WTC11 (cell line): ENCODE data around the gene AGPS. TPM values are rescaled to one million over a fixed set of nuclear protein-coding genes. Genes with fewer than 3 reads are reported as not detected.

Source experiments
- ATAC-seq: fragments of 200-7000 bp; cut with Tn5 transposase; 2 replicates; pipeline ENCODE4 v1.10.0; 2021; ENCODE audit warnings: mild to moderate bottlenecking, moderate library complexity
- CTCF ChIA-PET: fragments of 300-600 bp; sonication (Branson Sonifier 250); formaldehyde crosslinking; loops from one replicate; lab custom pipeline; 2021; ENCODE audit warnings: antibody characterized with exemption; lab: Charles Lee
- POLR2A ChIA-PET: fragments of 350-600 bp; sonication (Branson Sonifier 250); formaldehyde crosslinking; loops from one replicate; lab custom pipeline; 2021; ENCODE audit warnings: antibody characterized with exemption; lab: Charles Lee
- DNase-seq: peaks from one replicate; pipeline ENCODE4 v3.0.0; 2021; ENCODE audit warnings: low spot score
- H3K27ac Mint-ChIP-seq: 2 replicates; pipeline ENCODE4 v1.8.0; 2021; ENCODE audit warnings: mixed read lengths
- H3K27me3 Mint-ChIP-seq: 2 replicates; pipeline ENCODE4 v1.8.0; 2021; ENCODE audit warnings: low read depth, mild to moderate bottlenecking, moderate library complexity, mixed read lengths
- H3K36me3 Mint-ChIP-seq: 2 replicates; pipeline ENCODE4 v1.8.0; 2021; ENCODE audit warnings: mixed read lengths
- H3K4me1 Mint-ChIP-seq: 2 replicates; pipeline ENCODE4 v1.8.0; 2022; ENCODE audit warnings: mixed read lengths
- H3K4me3 Mint-ChIP-seq: 2 replicates; pipeline ENCODE4 v1.8.0; 2021; ENCODE audit warnings: mild to moderate bottlenecking, moderate library complexity, mixed read lengths
- H3K9me3 Mint-ChIP-seq: 2 replicates; pipeline ENCODE4 v1.8.0; 2021; ENCODE audit warnings: mixed read lengths
- ATF1 ChIP-seq: sonication (generic); formaldehyde crosslinking; IDR thresholded peaks from 2 replicates; pipeline ENCODE4 v1.8.1; 2023; ENCODE audit warnings: mild to moderate bottlenecking, moderate library complexity, missing genetic modification reagents
- ESRRA ChIP-seq: sonication (generic); formaldehyde crosslinking; IDR thresholded peaks from 2 replicates; pipeline ENCODE4 v1.8.1; 2022; ENCODE audit warnings: mild to moderate bottlenecking, missing genetic modification reagents, borderline replicate concordance
- FOXP1 ChIP-seq: sonication (generic); formaldehyde crosslinking; IDR thresholded peaks from 2 replicates; pipeline ENCODE4 v1.8.0; 2022; ENCODE audit warnings: missing genetic modification reagents, mild to moderate bottlenecking, moderate library complexity, borderline replicate concordance
- FOXP4 ChIP-seq: sonication (generic); formaldehyde crosslinking; IDR thresholded peaks from 2 replicates; pipeline ENCODE4 v1.8.0; 2022; ENCODE audit warnings: mild to moderate bottlenecking, missing genetic modification reagents
- GTF2I ChIP-seq: fragments of 250-450 bp; sonication (Bioruptor Pico); conservative IDR thresholded peaks from 2 replicates; pipeline ENCODE4 v1.4.0; 2021; ENCODE audit warnings: mild to moderate bottlenecking
- PRRX2 ChIP-seq: fragments of 250-450 bp; sonication (Bioruptor Pico); IDR thresholded peaks from 2 replicates; pipeline ENCODE4 v1.8.0; 2021; ENCODE audit warnings: mild to moderate bottlenecking
- TEAD1 ChIP-seq: sonication (generic); formaldehyde crosslinking; IDR thresholded peaks from 2 replicates; pipeline ENCODE4 v1.8.0; 2022; ENCODE audit warnings: mild to moderate bottlenecking, missing genetic modification reagents
- USF2 ChIP-seq: sonication (generic); formaldehyde crosslinking; IDR thresholded peaks from 2 replicates; pipeline ENCODE4 v1.8.1; 2023; ENCODE audit warnings: mild to moderate bottlenecking, missing genetic modification reagents, moderate library complexity
- ZNF121 ChIP-seq: sonication (generic); formaldehyde crosslinking; IDR thresholded peaks from 2 replicates; pipeline ENCODE4 v1.8.0; 2023; ENCODE audit warnings: missing genetic modification reagents
- ZNF219 ChIP-seq: sonication (generic); formaldehyde crosslinking; IDR thresholded peaks from 2 replicates; pipeline ENCODE4 v1.8.0; 2023; ENCODE audit warnings: missing genetic modification reagents, mild to moderate bottlenecking, borderline replicate concordance
- ZSCAN18 ChIP-seq: fragments of 250-450 bp; sonication (Bioruptor Pico); IDR thresholded peaks from 2 replicates; pipeline ENCODE4 v2.1.2; 2022; ENCODE audit warnings: mild to moderate bottlenecking, moderate library complexity
- total RNA-seq: library from RNA; stranded (reverse); gene quantifications from 3 replicates; pipeline ENCODE4 v1.2.3, GENCODE V29; 2021
- TF ChIP-seq, protein P1 (sequence below): fragments of 250-450 bp; sonication (Bioruptor Pico); IDR thresholded peaks from 2 replicates; pipeline ENCODE4 v1.9.0; 2021; ENCODE audit warnings: mild to moderate bottlenecking, borderline replicate concordance
- TF ChIP-seq, protein P2 (sequence below): sonication (generic); formaldehyde crosslinking; IDR thresholded peaks from 2 replicates; pipeline ENCODE4 v1.8.0; 2022; ENCODE audit warnings: mild to moderate bottlenecking, missing genetic modification reagents
- TF ChIP-seq, protein P3 (sequence below): sonication (generic); formaldehyde crosslinking; IDR thresholded peaks from 2 replicates; pipeline ENCODE4 v1.8.0; 2023; ENCODE audit warnings: missing genetic modification reagents, mild to moderate bottlenecking, borderline replicate concordance
- TF ChIP-seq, protein P4 (sequence below): fragments of 250-450 bp; sonication (Bioruptor Pico); IDR thresholded peaks from 2 replicates; pipeline ENCODE4 v1.9.0; 2021; ENCODE audit warnings: mild to moderate bottlenecking

Gene AGPS
- total RNA-seq, 1 experiment from 2014 or later = 60.8 TPM

DNA sequence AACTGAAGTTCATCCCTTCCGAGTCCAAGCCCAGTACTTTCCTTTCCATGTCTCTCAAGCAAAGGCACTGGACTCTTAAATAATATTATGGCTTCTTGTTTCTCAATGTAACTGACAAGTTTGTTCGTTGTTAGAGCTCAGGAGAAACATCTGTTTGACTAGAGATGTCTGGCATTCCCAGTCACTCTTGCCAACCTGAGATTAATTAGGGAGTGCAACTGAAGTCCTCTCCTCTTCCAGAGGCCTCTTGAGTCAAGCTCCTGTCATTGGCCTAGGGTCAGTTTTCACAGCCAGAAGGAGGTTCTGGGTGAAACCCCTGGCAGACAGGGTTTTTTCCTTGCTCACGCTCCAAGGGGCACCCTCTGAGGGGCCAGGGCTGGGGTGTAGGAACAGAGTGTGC lies 196.1 kb downstream of the AGPS start:
- Mint-ChIP-seq H3K27me3 (peaks cover 3% of the 10 kb centered on the region), H3K9me3 (no peaks in the 10 kb centered on the region), H3K27ac (no peak overlapping the region), H3K4me3 (no peak overlapping the region), H3K36me3 (no peaks in the 10 kb centered on the region), H3K4me1 (no peaks in the 10 kb centered on the region)
- POLR2A ChIA-PET = no interaction called here
- DNase-seq = no peak
- no peak for ATAC-seq
- TF ChIP-seq FOXP4 (no peak), GTF2I (CRISPR knock-in tag) (no peak), ZNF219 (CRISPR knock-in tag) (no peak)
- TF ChIP-seq, protein P1, sequence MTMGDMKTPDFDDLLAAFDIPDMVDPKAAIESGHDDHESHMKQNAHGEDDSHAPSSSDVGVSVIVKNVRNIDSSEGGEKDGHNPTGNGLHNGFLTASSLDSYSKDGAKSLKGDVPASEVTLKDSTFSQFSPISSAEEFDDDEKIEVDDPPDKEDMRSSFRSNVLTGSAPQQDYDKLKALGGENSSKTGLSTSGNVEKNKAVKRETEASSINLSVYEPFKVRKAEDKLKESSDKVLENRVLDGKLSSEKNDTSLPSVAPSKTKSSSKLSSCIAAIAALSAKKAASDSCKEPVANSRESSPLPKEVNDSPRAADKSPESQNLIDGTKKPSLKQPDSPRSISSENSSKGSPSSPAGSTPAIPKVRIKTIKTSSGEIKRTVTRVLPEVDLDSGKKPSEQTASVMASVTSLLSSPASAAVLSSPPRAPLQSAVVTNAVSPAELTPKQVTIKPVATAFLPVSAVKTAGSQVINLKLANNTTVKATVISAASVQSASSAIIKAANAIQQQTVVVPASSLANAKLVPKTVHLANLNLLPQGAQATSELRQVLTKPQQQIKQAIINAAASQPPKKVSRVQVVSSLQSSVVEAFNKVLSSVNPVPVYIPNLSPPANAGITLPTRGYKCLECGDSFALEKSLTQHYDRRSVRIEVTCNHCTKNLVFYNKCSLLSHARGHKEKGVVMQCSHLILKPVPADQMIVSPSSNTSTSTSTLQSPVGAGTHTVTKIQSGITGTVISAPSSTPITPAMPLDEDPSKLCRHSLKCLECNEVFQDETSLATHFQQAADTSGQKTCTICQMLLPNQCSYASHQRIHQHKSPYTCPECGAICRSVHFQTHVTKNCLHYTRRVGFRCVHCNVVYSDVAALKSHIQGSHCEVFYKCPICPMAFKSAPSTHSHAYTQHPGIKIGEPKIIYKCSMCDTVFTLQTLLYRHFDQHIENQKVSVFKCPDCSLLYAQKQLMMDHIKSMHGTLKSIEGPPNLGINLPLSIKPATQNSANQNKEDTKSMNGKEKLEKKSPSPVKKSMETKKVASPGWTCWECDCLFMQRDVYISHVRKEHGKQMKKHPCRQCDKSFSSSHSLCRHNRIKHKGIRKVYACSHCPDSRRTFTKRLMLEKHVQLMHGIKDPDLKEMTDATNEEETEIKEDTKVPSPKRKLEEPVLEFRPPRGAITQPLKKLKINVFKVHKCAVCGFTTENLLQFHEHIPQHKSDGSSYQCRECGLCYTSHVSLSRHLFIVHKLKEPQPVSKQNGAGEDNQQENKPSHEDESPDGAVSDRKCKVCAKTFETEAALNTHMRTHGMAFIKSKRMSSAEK (CRISPR knock-in tag) = no peak
- TF ChIP-seq, protein P2, sequence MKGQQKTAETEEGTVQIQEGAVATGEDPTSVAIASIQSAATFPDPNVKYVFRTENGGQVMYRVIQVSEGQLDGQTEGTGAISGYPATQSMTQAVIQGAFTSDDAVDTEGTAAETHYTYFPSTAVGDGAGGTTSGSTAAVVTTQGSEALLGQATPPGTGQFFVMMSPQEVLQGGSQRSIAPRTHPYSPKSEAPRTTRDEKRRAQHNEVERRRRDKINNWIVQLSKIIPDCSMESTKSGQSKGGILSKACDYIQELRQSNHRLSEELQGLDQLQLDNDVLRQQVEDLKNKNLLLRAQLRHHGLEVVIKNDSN (CRISPR knock-in tag) = no peak
- CTCF ChIA-PET = interaction anchor here (1.6 kb wide), 1 partner anchor 16 kb away, joined by 4 read pairs; no protein-coding TSS in a partner anchor

DNA sequence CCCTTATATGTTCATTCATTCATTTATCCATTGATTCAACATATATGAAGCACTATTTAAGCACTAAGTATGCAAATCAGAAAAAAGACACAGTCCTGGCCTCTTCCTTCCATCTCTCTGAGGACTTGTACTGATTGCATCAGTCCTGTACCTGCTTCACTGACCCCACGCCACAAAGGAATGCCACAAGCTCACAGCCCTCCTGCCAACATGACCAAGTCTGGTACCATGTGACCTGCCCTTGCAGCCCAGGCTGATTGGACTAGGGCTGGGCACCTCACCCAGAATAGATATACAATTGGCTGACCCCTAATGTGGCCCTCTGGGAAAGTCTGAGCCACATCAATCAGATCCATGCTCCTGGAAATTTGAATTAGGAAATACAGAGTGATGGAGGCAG lies 196.6 kb downstream of the AGPS start:
- ChIA-PET POLR2A (no interaction called here), CTCF (interaction anchor here (1.6 kb wide), 1 partner anchor 15 kb away, joined by 4 read pairs; no protein-coding TSS in a partner anchor)
- Mint-ChIP-seq H3K9me3 (no peaks in the 10 kb centered on the region), H3K36me3 (no peaks in the 10 kb centered on the region), H3K27ac (no peak overlapping the region), H3K4me1 (no peaks in the 10 kb centered on the region), H3K27me3 (peaks cover 3% of the 10 kb centered on the region), H3K4me3 (no peak overlapping the region)
- no peak for DNase-seq
- no peak for ATAC-seq
- no peak for TF ChIP-seq PRRX2
- no peak for TF ChIP-seq ZNF121 (CRISPR knock-in tag)
- TF ChIP-seq FOXP1 (CRISPR knock-in tag) = no peak
- TF ChIP-seq, protein P3, sequence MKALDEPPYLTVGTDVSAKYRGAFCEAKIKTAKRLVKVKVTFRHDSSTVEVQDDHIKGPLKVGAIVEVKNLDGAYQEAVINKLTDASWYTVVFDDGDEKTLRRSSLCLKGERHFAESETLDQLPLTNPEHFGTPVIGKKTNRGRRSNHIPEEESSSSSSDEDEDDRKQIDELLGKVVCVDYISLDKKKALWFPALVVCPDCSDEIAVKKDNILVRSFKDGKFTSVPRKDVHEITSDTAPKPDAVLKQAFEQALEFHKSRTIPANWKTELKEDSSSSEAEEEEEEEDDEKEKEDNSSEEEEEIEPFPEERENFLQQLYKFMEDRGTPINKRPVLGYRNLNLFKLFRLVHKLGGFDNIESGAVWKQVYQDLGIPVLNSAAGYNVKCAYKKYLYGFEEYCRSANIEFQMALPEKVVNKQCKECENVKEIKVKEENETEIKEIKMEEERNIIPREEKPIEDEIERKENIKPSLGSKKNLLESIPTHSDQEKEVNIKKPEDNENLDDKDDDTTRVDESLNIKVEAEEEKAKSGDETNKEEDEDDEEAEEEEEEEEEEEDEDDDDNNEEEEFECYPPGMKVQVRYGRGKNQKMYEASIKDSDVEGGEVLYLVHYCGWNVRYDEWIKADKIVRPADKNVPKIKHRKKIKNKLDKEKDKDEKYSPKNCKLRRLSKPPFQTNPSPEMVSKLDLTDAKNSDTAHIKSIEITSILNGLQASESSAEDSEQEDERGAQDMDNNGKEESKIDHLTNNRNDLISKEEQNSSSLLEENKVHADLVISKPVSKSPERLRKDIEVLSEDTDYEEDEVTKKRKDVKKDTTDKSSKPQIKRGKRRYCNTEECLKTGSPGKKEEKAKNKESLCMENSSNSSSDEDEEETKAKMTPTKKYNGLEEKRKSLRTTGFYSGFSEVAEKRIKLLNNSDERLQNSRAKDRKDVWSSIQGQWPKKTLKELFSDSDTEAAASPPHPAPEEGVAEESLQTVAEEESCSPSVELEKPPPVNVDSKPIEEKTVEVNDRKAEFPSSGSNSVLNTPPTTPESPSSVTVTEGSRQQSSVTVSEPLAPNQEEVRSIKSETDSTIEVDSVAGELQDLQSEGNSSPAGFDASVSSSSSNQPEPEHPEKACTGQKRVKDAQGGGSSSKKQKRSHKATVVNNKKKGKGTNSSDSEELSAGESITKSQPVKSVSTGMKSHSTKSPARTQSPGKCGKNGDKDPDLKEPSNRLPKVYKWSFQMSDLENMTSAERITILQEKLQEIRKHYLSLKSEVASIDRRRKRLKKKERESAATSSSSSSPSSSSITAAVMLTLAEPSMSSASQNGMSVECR = no peak
- TF ChIP-seq, protein P1 (CRISPR knock-in tag) = no peak
- TF ChIP-seq ZNF219 (CRISPR knock-in tag) = no peak
- no peak for TF ChIP-seq ESRRA (CRISPR knock-in tag)
- TF ChIP-seq USF2 (CRISPR knock-in tag) = no peak
- no peak for TF ChIP-seq TEAD1 (CRISPR knock-in tag)
- TF ChIP-seq, protein P4, sequence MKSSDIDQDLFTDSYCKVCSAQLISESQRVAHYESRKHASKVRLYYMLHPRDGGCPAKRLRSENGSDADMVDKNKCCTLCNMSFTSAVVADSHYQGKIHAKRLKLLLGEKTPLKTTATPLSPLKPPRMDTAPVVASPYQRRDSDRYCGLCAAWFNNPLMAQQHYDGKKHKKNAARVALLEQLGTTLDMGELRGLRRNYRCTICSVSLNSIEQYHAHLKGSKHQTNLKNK = no peak
- no peak for TF ChIP-seq ATF1
- TF ChIP-seq ZSCAN18 (CRISPR knock-in tag) = no peak
